Endometrial microvascular endothelial cells (primary cell): ENCODE results near the gene GALNS. TPM values are rescaled to one million over a fixed set of nuclear protein-coding genes. Genes with fewer than 3 reads are reported as not detected.
"Not testable (repeated sequence)": the region's sequence is repeated elsewhere in the genome, so short reads cannot be mapped to it uniquely, and the experiment has no call there.

Experiments
- in situ Hi-C: cut with HindIII; loops from 2 replicates; pipeline ENCODE4 v1.10.0; 2017; ENCODE audit warnings: low sequenced_read_pairs, low pct_unique_long_range_greater_than_20kb; ENCODE audit errors: inconsistent ontology term
- total RNA-seq: library from RNA; depleted of rRNA; stranded (reverse); fragments of >200 nt; gene quantifications from one replicate; pipeline ENCODE4 v1.2.3, GENCODE V29; 2015; ENCODE audit errors: inconsistent ontology term

GALNS gene
- total RNA-seq, 1 donor from 2014 or later = 34.7 TPM

GRCh38 chr16:88826070-88826840 is 30.5 kb downstream of the GALNS start:
- in situ Hi-C loops = no loop called here

- in situ Hi-C loops = no loop called here
Measured at GRCh38 chr16:88825146-88825545, 31.6 kb downstream of the GALNS start.

- in situ Hi-C loops = no loop called here
Measured at GRCh38 chr16:88824256-88825077, 32.3 kb downstream of the GALNS start.

GRCh38 chr16:88823646-88824045 is 33.1 kb downstream of the GALNS start:
- in situ Hi-C loops = not testable (repeated sequence)

- in situ Hi-C loops = no loop called here
Measured at GRCh38 chr16:88822281-88823040, 34.3 kb downstream of the GALNS start.

- in situ Hi-C loops = no loop called here
Measured at GRCh38 chr16:88821168-88821850, 35.4 kb downstream of the GALNS start.

- in situ Hi-C loops = no loop called here
Measured at GRCh38 chr16:88820385-88821025, 36.2 kb downstream of the GALNS start.

GRCh38 chr16:88819126-88819525 is 37.6 kb downstream of the GALNS start:
- in situ Hi-C loops = no loop called here

GRCh38 chr16:88818575-88818874 is 38.2 kb downstream of the GALNS start:
- in situ Hi-C loops = no loop called here

GRCh38 chr16:88817785-88818574 is 38.8 kb downstream of the GALNS start:
- in situ Hi-C loops = no loop called here

- in situ Hi-C loops = no loop called here
Measured at GRCh38 chr16:88816736-88817535, 39.8 kb downstream of the GALNS start.

GRCh38 chr16:88815901-88816589 is 40.7 kb downstream of the GALNS start:
- in situ Hi-C loops = no loop called here

GRCh38 chr16:88815227-88815626 is 41.5 kb downstream of the GALNS start:
- in situ Hi-C loops = no loop called here

GRCh38 chr16:88814144-88814502 is 42.6 kb downstream of the GALNS start:
- in situ Hi-C loops = no loop called here

- in situ Hi-C loops = no loop called here
Measured at GRCh38 chr16:88813269-88814143, 43.2 kb downstream of the GALNS start.
